OCI-LY3 (cell line): ENCODE results near the gene ZNF683.

ENCODE experiments used
- CTCF ChIP-seq: fragments of 200-600, 300-600 bp; sonication (generic); IDR thresholded peaks from 2 replicates; pipeline ENCODE4 v1.5.1; 2014; ENCODE audit warnings: antibody characterized with exemption, low read length, low read depth
- EZH2phosphoT487 ChIP-seq: fragments of 200-600 bp; shearing (Covaris generic); IDR thresholded peaks from 2 replicates; pipeline ENCODE4 v1.6.1; 2018; ENCODE audit warnings: antibody characterized with exemption, mixed run types, low read depth

- TF ChIP-seq CTCF, result no peak
- no peak for TF ChIP-seq EZH2phosphoT487
Observed at GRCh38 chr1:26359981-26360806, 12.4 kb downstream of the ZNF683 start.
